HL-60/S4 treated with phorbol 12-myristate 13-acetate at 8.2 ng/mL for 4 days and 3 days (cell line): ENCODE measurements around the gene PRDM16.

Experiments
- in situ Hi-C: fragments of 300-500 bp; cut with MboI; formaldehyde crosslinking; loops from 2 replicates; pipeline ENCODE4 v1.15.0; 2022; ENCODE audit warnings: low sequenced_read_pairs

PRDM16 gene

GRCh38 chr1:3120140-3120539 is 51.1 kb downstream of the PRDM16 start:
- in situ Hi-C loops = no loop called here

- in situ Hi-C loops = no loop called here
Measured at GRCh38 chr1:3120994-3121393, 52.0 kb downstream of the PRDM16 start.

- in situ Hi-C loops = no loop called here
Measured at GRCh38 chr1:3121401-3122210, 52.6 kb downstream of the PRDM16 start.

GRCh38 chr1:3122311-3122710 is 53.3 kb downstream of the PRDM16 start:
- in situ Hi-C loops = no loop called here

- in situ Hi-C loops = no loop called here
Measured at GRCh38 chr1:3124246-3124645, 55.2 kb downstream of the PRDM16 start.

GRCh38 chr1:3125078-3125477 is 56.1 kb downstream of the PRDM16 start:
- in situ Hi-C loops = no loop called here

- in situ Hi-C loops = no loop called here
Measured at GRCh38 chr1:3125546-3126368, 56.8 kb downstream of the PRDM16 start.

- in situ Hi-C loops = no loop called here
Measured at GRCh38 chr1:3126756-3127678, 58.0 kb downstream of the PRDM16 start.

GRCh38 chr1:3127738-3128137 is 58.7 kb downstream of the PRDM16 start:
- in situ Hi-C loops = no loop called here

- in situ Hi-C loops = no loop called here
Measured at GRCh38 chr1:3128431-3129132, 59.6 kb downstream of the PRDM16 start.

- in situ Hi-C loops = no loop called here
Measured at GRCh38 chr1:3129133-3129490, 60.1 kb downstream of the PRDM16 start.

- in situ Hi-C loops = no loop called here
Measured at GRCh38 chr1:3130268-3130667, 61.3 kb downstream of the PRDM16 start.

GRCh38 chr1:3132660-3133059 is 63.7 kb downstream of the PRDM16 start:
- in situ Hi-C loops = no loop called here

GRCh38 chr1:3133686-3134085 is 64.7 kb downstream of the PRDM16 start:
- in situ Hi-C loops = no loop called here

- in situ Hi-C loops = no loop called here
Measured at GRCh38 chr1:3134381-3135072, 65.5 kb downstream of the PRDM16 start.

GRCh38 chr1:3135073-3135702 is 66.2 kb downstream of the PRDM16 start:
- in situ Hi-C loops = no loop called here

- in situ Hi-C loops = no loop called here
Measured at GRCh38 chr1:3135744-3136455, 66.9 kb downstream of the PRDM16 start.

- in situ Hi-C loops = no loop called here
Measured at GRCh38 chr1:3136532-3136931, 67.5 kb downstream of the PRDM16 start.
